Right cardiac atrium (tissue), 5 donors: ENCODE results near the gene GLB1L3. TPM values are rescaled to one million over a fixed set of nuclear protein-coding genes. Genes with fewer than 3 reads are reported as not detected.

Source experiments
- ATAC-seq, 2 donors: fragments of 200-7000 bp; cut with Tn5 transposase; one replicate each; pipeline versions ENCODE4 v1.8.0 to v1.9.1; 2020; ENCODE audit warnings: moderate library complexity in 2 of 2, mild to moderate bottlenecking in 1 of 2
- DNase-seq, 3 donors: peaks; one replicate each; pipeline ENCODE4 v3.0.0-alpha.2; 2020
- H3K27ac ChIP-seq: one replicate; pipeline ENCODE4 v1.5.1; 2013; ENCODE audit warnings: mild to moderate bottlenecking, low read length, control low read depth, moderate library complexity
- H3K27me3 ChIP-seq: one replicate; pipeline ENCODE4 v1.6.1; 2013; ENCODE audit not compliant: control insufficient read depth, insufficient read depth
- H3K4me1 ChIP-seq: one replicate; pipeline ENCODE4 v1.6.1; 2013; ENCODE audit warnings: low read length; ENCODE audit not compliant: control insufficient read depth, insufficient read depth
- H3K4me3 ChIP-seq: one replicate; pipeline ENCODE4 v1.5.1; 2013; ENCODE audit warnings: low read length, control low read depth
- H3K9me3 ChIP-seq: one replicate; pipeline ENCODE4 v1.6.1; 2013; ENCODE audit warnings: low read length; ENCODE audit not compliant: control insufficient read depth
- WGBS: extraction: QIAGEN DNeasy Blood & Tissue Kit; methylation state at CpG from one replicate; pipeline ENCODE4 v1.1.7; 2013; 5-methylcytosine and 5-hydroxymethylcytosine counted together
- intact Hi-C, 4 donors: fragments of 100-400 bp; cut with DNase I; formaldehyde crosslinking; loops; one replicate each; pipeline versions ENCODE4 v1.11.0 to v1.14.0; 2022 to 2023
- polyA plus RNA-seq: library from polyadenylated mRNA; stranded (reverse); fragments of 200-250 nt; gene quantifications from one replicate; pipeline ENCODE4 v1.2.3, GENCODE V29; 2013
- total RNA-seq, 4 donors: library from RNA; stranded (reverse); fragmentation: NEBNext Ultra II Directional; extraction: Animal tissue kit (Norgen Biotek cat#: 25700); gene quantifications; one replicate each; pipeline ENCODE4 v1.2.1, GENCODE V29; 2021
- donor health status: healthy with polysubstance abuse.
- donor health status: DM: no; HTN: yes; CAD: no.
- donor health status: DM: no; HTN: no; CAD: no.
- donor health status: DM: no; HTN: yes; CAD: no; lungs with severe emphysema.
- donor health status: DM: yes; HTN: yes; CAD: no.

GLB1L3 gene
- total and polyA plus RNA-seq, 5 donors = not detected

- intact Hi-C loops = no loop called here
- DNase-seq (no peak), ATAC-seq (no peak)
These were observed 70.2 kb downstream of the GLB1L3 start for GRCh38 chr11:134346101-134346975.

GRCh38 chr11:134346976-134347350 lies 70.8 kb downstream of the GLB1L3 start:
- Histone ChIP-seq H3K4me3 (no peak overlapping the region), H3K27me3 (no peaks in the 10 kb centered on the region), H3K9me3 (no peaks in the 10 kb centered on the region), H3K4me1 (no peaks in the 10 kb centered on the region), H3K27ac (no peak overlapping the region)
- 72% methylated on average over 5 of the region's 5 CpGs for WGBS
- intact Hi-C loops = no loop called here
- DNase-seq = no peak
- ATAC-seq = no peak

More at GRCh38 chr11:134346101-134346975, 70.2 kb downstream of the GLB1L3 start:
- Histone ChIP-seq H3K4me1 (no peaks in the 10 kb centered on the region), H3K4me3 (no peak overlapping the region), H3K27me3 (no peaks in the 10 kb centered on the region), H3K27ac (no peak overlapping the region), H3K9me3 (no peaks in the 10 kb centered on the region)
- 76% methylated on average over 22 of the region's 22 CpGs for WGBS

- no peak overlapping the region for H3K27ac ChIP-seq
- WGBS = 75% methylated on average over 10 of the region's 10 CpGs
- H3K4me1 ChIP-seq = no peaks in the 10 kb centered on the region
- intact Hi-C loops = no loop called here
- H3K4me3 ChIP-seq = no peak overlapping the region
- no peak for DNase-seq
- no peak for ATAC-seq
- H3K27me3 ChIP-seq = no peaks in the 10 kb centered on the region
- no peaks in the 10 kb centered on the region for H3K9me3 ChIP-seq
These were observed 71.3 kb downstream of the GLB1L3 start for GRCh38 chr11:134347441-134347840.

- DNase-seq (no peak), ATAC-seq (no peak)
- WGBS = 59% methylated on average over 6 of the region's 6 CpGs
- intact Hi-C loops = no loop called here
- Histone ChIP-seq H3K4me1 (no peaks in the 10 kb centered on the region), H3K27ac (no peak overlapping the region), H3K4me3 (no peak overlapping the region), H3K27me3 (no peaks in the 10 kb centered on the region), H3K9me3 (no peaks in the 10 kb centered on the region)
These were observed 73.1 kb downstream of the GLB1L3 start for GRCh38 chr11:134349109-134349801.

GRCh38 chr11:134349802-134350355 lies 73.7 kb downstream of the GLB1L3 start:
- DNase-seq (no peak), ATAC-seq (no peak)
- 78% methylated on average over 10 of the region's 10 CpGs for WGBS
- no peaks in the 10 kb centered on the region for H3K27me3 ChIP-seq
- intact Hi-C loops = no loop called here
- H3K4me3 ChIP-seq = no peak overlapping the region
- H3K4me1 ChIP-seq = no peaks in the 10 kb centered on the region
- H3K9me3 ChIP-seq = no peaks in the 10 kb centered on the region
- H3K27ac ChIP-seq = no peak overlapping the region

GRCh38 chr11:134350381-134350780 lies 74.2 kb downstream of the GLB1L3 start:
- DNase-seq = no peak
- Histone ChIP-seq H3K27me3 (no peaks in the 10 kb centered on the region), H3K4me3 (no peak overlapping the region), H3K4me1 (no peaks in the 10 kb centered on the region), H3K27ac (no peak overlapping the region), H3K9me3 (no peaks in the 10 kb centered on the region)
- no peak for ATAC-seq
- intact Hi-C loops = no loop called here
- WGBS = 88% methylated on average over 9 of the region's 9 CpGs

GRCh38 chr11:134352111-134352510 lies 75.9 kb downstream of the GLB1L3 start:
- DNase-seq = no peak
- H3K4me3 ChIP-seq = no peak overlapping the region
- ATAC-seq = no peak
- H3K9me3 ChIP-seq = no peaks in the 10 kb centered on the region
- WGBS = 79% methylated on average over 2 of the region's 2 CpGs
- no peaks in the 10 kb centered on the region for H3K4me1 ChIP-seq
- intact Hi-C loops = no loop called here
- no peaks in the 10 kb centered on the region for H3K27me3 ChIP-seq
- H3K27ac ChIP-seq = no peak overlapping the region

- Histone ChIP-seq H3K9me3 (no peaks in the 10 kb centered on the region), H3K27ac (no peak overlapping the region), H3K27me3 (no peaks in the 10 kb centered on the region), H3K4me3 (no peak overlapping the region), H3K4me1 (no peaks in the 10 kb centered on the region)
- WGBS = 56% methylated on average over 2 of the region's 2 CpGs
- ATAC-seq (no peak), DNase-seq (no peak)
- intact Hi-C loops = no loop called here
These were observed 79.0 kb downstream of the GLB1L3 start for GRCh38 chr11:134355136-134355535.

GRCh38 chr11:134355656-134356055 lies 79.5 kb downstream of the GLB1L3 start:
- no peak for DNase-seq
- intact Hi-C loops = no loop called here
- ATAC-seq = no peak
- H3K4me3 ChIP-seq = no peak overlapping the region
- no peaks in the 10 kb centered on the region for H3K27me3 ChIP-seq
- WGBS = 84% methylated on average over 5 of the region's 5 CpGs
- H3K27ac ChIP-seq = no peak overlapping the region
- H3K4me1 ChIP-seq = no peaks in the 10 kb centered on the region
- H3K9me3 ChIP-seq = no peaks in the 10 kb centered on the region

GRCh38 chr11:134356656-134357544 lies 80.7 kb downstream of the GLB1L3 start:
- no peak for DNase-seq
- Histone ChIP-seq H3K4me1 (no peaks in the 10 kb centered on the region), H3K9me3 (no peaks in the 10 kb centered on the region), H3K4me3 (no peak overlapping the region), H3K27ac (no peak overlapping the region), H3K27me3 (no peaks in the 10 kb centered on the region)
- no peak for ATAC-seq
- WGBS = 88% methylated on average over 21 of the region's 21 CpGs
- intact Hi-C loops = no loop called here

GRCh38 chr11:134357545-134357839 lies 81.3 kb downstream of the GLB1L3 start:
- WGBS = 81% methylated on average over 8 of the region's 8 CpGs
- Histone ChIP-seq H3K27ac (no peak overlapping the region), H3K4me1 (no peaks in the 10 kb centered on the region), H3K27me3 (no peaks in the 10 kb centered on the region), H3K4me3 (no peak overlapping the region), H3K9me3 (no peaks in the 10 kb centered on the region)
- intact Hi-C loops = no loop called here
- DNase-seq (no peak), ATAC-seq (no peak)
